ENCODE measurements around the gene ZGPAT. TPM values are rescaled to one million over a fixed set of nuclear protein-coding genes. Genes with fewer than 3 reads are reported as not detected.

ZGPAT gene
- total RNA-seq, 1 experiment from 2014 or later = 10.6 TPM

GRCh38 chr20:63678667-63679465, 29.0 kb upstream of the ZGPAT start:
- DNase-seq (ENCODE audit: extremely low read depth, low read depth) = no peak

- no peak for DNase-seq (ENCODE audit: extremely low read depth, low read depth)
These were observed 28.0 kb upstream of the ZGPAT start for GRCh38 chr20:63679799-63680305.

GRCh38 chr20:63680427-63680826, 27.4 kb upstream of the ZGPAT start:
- DNase-seq (ENCODE audit: extremely low read depth, low read depth) = no peak

GRCh38 chr20:63680857-63681608, 26.8 kb upstream of the ZGPAT start:
- DNase-seq (ENCODE audit: extremely low read depth, low read depth) = no peak

- DNase-seq (ENCODE audit: extremely low read depth, low read depth) = no peak
These were observed 26.2 kb upstream of the ZGPAT start for GRCh38 chr20:63681609-63682142.

GRCh38 chr20:63682384-63683139, 25.3 kb upstream of the ZGPAT start:
- peak; percentile 81 for DNase-seq (ENCODE audit: extremely low read depth, low read depth)

- no peak for DNase-seq (ENCODE audit: extremely low read depth, low read depth)
These were observed 22.4 kb upstream of the ZGPAT start for GRCh38 chr20:63685269-63686026.

GRCh38 chr20:63686094-63686491, 21.7 kb upstream of the ZGPAT start:
- no peak for DNase-seq (ENCODE audit: extremely low read depth, low read depth)

GRCh38 chr20:63686492-63687321, 21.1 kb upstream of the ZGPAT start:
- DNase-seq (ENCODE audit: extremely low read depth, low read depth) = peak; percentile 57

GRCh38 chr20:63687419-63688178, 20.2 kb upstream of the ZGPAT start:
- no peak for DNase-seq (ENCODE audit: extremely low read depth, low read depth)

GRCh38 chr20:63688228-63689045, 19.4 kb upstream of the ZGPAT start:
- no peak for DNase-seq (ENCODE audit: extremely low read depth, low read depth)

GRCh38 chr20:63689046-63690002, 18.5 kb upstream of the ZGPAT start:
- DNase-seq (ENCODE audit: extremely low read depth, low read depth) = no peak

- DNase-seq (ENCODE audit: extremely low read depth, low read depth) = no peak
These were observed 17.6 kb upstream of the ZGPAT start for GRCh38 chr20:63690003-63690897.

GRCh38 chr20:63690898-63691710, 16.7 kb upstream of the ZGPAT start:
- DNase-seq (ENCODE audit: extremely low read depth, low read depth) = no peak
